Amniotic epithelial cell (primary cell): ENCODE data around the gene PPP3CA.
"Not testable (repeated sequence)": the region's sequence is repeated elsewhere in the genome, so short reads cannot be mapped to it uniquely, and the experiment has no call there.

Experiments
- DNase-seq: peaks from one replicate; pipeline ENCODE4 v3.0.0-alpha.2; 2010; ENCODE audit warnings: low read depth

The PPP3CA gene

GRCh38 chr4:101000496-101000895 is 346.8 kb downstream of the PPP3CA start:
- DNase-seq: peak; percentile 28

GRCh38 chr4:100995671-100996070 is 351.7 kb downstream of the PPP3CA start:
- DNase-seq: no peak

- DNase-seq: not testable (repeated sequence)
Observed at GRCh38 chr4:100995002-100995401, 352.3 kb downstream of the PPP3CA start.

GRCh38 chr4:100991332-100992069 is 355.8 kb downstream of the PPP3CA start:
- peak; percentile 47 for DNase-seq

- DNase-seq: no peak
Observed at GRCh38 chr4:100989401-100989800, 357.9 kb downstream of the PPP3CA start.

DNA sequence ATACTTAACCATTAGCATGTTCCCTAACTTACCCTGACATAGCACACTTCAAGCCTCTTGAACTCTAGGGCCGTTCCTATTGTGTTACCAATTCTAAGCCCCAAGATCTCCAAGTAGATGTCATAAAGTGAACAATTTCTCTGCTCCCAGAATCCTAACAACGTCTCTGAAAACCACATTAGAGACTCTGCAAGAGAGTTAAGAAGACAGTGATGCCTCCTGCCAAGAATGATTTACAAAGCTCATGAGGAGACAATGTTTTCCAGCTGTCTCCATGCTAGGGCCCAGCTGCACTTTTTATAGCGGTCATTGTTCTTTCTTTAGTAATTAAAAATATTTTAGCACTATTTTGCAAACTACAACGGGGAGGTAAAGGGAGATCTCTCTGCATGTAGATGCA is 358.4 kb downstream of the PPP3CA start:
- DNase-seq: no peak

DNA sequence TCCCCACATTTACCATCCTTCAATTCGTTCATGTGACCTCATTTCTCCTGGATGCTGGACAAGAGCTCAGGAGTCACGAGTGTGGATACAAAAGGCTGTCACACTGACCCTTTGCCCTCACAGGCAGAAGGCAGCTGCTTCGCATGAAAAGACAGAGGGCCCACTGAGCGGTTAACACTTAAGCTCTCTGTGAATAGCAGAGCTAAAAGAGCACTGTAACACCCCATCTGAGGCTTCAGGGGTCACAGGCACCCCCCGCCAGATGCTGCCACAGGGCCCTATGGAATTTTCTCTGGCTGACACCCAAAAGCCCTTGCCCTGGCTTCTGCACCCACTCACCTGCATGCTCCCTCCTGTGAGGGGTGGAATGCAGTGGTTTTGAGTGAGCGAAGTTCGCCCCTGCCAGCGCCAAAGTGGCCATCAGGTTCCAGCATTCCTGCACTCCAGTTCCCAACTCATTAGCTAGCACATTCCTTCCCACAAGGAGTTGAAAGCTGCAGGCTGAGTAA is 360.9 kb downstream of the PPP3CA start:
- no peak for DNase-seq

DNA sequence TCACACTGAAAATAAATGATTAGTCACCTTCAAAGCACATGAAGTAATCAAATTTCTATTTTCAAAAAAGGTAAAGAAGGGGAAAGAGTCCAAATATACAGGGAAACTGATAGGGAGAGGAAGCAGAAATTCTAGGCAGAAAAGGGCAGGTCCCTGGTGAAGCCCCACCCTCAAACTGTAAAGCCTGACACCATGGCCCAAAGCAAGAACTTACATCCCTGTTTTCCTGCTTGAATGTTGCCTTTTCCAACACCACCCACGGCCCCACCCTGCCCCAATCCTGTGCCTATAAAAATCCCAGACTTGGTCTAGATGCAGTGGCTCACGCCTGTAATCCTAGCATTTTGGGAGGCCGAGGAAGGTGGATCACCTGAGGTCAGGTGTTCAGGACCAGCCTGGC is 361.8 kb downstream of the PPP3CA start:
- no peak for DNase-seq

DNA sequence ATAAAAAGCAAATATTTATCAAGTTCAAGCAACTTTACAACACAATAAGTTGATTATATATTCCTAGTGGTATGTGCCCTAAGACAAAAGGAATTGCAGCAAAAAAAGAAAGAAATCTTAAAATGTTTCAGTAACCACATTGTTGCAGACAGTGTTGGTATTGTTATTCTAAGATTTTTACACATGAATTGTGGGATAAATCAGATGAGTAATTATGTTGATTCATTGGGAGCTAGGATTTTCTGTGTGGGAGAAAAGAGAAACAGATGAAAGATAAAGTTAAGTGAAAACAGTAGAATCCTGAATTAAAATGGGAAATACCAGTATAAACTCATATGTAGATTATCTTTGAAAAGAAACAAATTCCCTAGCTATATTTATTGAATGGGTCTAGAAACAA is 362.4 kb downstream of the PPP3CA start:
- peak; percentile 83 for DNase-seq

- DNase-seq: no peak
Observed at GRCh38 chr4:100983426-100983825, 363.9 kb downstream of the PPP3CA start.

DNA sequence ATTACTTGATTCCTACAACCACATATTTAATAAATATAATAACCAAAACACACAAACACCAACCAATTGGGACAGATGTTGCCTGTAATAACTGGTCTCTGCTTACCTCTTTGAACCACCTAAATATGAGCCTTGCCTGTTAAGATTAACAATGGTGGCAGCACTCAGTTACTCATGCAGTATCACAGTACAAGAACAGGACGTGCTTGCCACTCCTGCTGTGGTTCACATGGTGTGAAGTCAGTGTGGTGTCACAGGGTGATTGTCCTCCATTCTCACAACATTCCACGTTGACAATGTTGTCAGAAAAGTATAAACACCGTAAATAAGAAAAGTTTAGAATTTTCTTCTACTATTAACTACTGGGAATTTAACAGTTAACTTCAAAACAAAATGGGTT is 365.0 kb downstream of the PPP3CA start:
- peak; percentile 9 for DNase-seq

GRCh38 chr4:100981447-100982204 is 365.7 kb downstream of the PPP3CA start:
- peak; percentile 80 for DNase-seq

GRCh38 chr4:100979736-100980135 is 367.6 kb downstream of the PPP3CA start:
- no peak for DNase-seq

DNA sequence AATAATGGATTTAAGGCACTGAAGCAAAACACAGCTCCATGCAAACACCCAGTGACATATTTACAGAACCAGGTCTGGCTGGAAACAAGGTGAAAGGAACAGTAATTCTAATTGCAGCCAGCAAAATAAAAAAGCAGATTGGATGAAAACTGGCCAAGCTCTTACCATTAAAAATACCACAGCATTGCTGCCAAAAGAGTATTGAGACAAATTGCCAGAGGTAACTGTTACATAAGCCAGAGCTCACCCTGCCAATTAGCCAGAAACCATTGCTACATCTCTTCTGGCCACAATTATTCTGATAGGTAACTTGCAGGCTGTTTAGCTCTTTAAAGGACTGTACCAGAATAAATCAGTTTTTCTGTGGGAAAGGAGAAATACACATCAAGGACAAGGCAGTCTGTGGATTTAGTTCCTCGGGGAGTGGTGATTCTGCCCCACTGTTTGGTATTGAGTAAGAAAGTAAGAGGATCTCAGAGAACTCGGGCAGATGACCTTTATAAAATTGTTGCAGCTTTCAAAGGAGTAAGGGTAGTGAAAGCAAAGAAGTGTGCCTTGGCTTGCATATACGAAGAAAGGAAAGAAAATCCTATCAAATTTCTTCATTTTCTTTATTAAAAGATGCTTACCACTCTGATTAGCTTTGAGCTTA is 369.5 kb downstream of the PPP3CA start:
- peak; percentile 82 for DNase-seq

DNA sequence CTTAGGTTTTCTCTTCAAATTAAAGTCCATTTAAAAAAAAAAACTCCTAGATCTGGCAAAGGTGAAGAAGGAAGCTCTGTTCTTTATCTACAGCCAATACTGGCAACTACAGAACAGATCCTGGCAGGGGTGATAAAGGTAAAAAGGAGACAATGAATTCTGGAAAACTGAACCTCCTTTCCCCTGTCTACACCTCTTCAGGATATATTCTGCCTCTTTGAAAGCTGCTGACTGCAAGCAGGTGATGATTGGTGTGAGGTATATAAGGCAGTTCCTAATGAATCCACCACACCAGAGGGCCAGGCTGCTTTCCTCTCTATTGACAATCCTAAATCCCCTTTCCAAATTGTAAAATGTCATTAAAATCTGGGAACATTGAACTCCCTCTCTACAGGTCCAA is 370.1 kb downstream of the PPP3CA start:
- DNase-seq: no peak
